H1 (cell line): ENCODE results near the gene RHOXF2B. TPM values are rescaled to one million over a fixed set of nuclear protein-coding genes. Genes with fewer than 3 reads are reported as not detected.
"Not testable (repeated sequence)": the region's sequence is repeated elsewhere in the genome, so short reads cannot be mapped to it uniquely, and the experiment has no call there.

Experiments used
- CTCF ChIA-PET: fragments of 300-600 bp; sonication (Branson Sonifier 250); formaldehyde crosslinking; loops from one replicate; lab custom pipeline; 2021; ENCODE audit not compliant: partially characterized antibody; lab: Charles Lee
- POLR2A ChIA-PET: fragments of 300-600 bp; sonication (Branson Sonifier 250); formaldehyde crosslinking; loops from one replicate; lab custom pipeline; 2021; ENCODE audit warnings: inconsistent platforms; ENCODE audit not compliant: partially characterized antibody; lab: Charles Lee
- DNase-seq, 2 experiments: peaks; one replicate each; pipeline versions ENCODE4 v3.0.0 to v3.0.0-alpha.2; 2010 to 2022; ENCODE audit warnings: low spot score in 2 of 2, low read depth in 1 of 2, mixed read lengths in 1 of 2
- FAIRE-seq: peaks from 2 replicates; lab custom pipeline; 2011; peaks lifted over from hg19 to GRCh38; lab: Jason Lieb, UNC
- H2AFZ ChIP-seq: 2 replicates; pipeline ENCODE4 v1.8.1; 2012; ENCODE audit warnings: low read length, inconsistent platforms
- H2AK5ac ChIP-seq: 2 replicates; pipeline ENCODE4 v1.6.1; 2013; ENCODE audit warnings: low read depth, low read length
- H2BK120ac ChIP-seq: replicated peaks from 2 replicates; pipeline ENCODE3; 2013; ENCODE audit warnings: low read depth, low read length, inconsistent platforms
- H2BK12ac ChIP-seq: 2 replicates; pipeline ENCODE4 v1.6.1; 2013; ENCODE audit warnings: low read depth, low read length
- H2BK15ac ChIP-seq: 2 replicates; pipeline ENCODE4 v1.6.1; 2013; ENCODE audit warnings: low read length
- H2BK20ac ChIP-seq: 2 replicates; pipeline ENCODE4 v1.6.1; 2013; ENCODE audit warnings: low read length
- H2BK5ac ChIP-seq: 2 replicates; pipeline ENCODE4 v1.6.1; 2013; ENCODE audit warnings: low read depth, low read length
- H3K14ac ChIP-seq: 2 replicates; pipeline ENCODE4 v1.6.1; 2013; ENCODE audit warnings: inconsistent platforms; ENCODE audit not compliant: insufficient read length
- H3K18ac ChIP-seq: 2 replicates; pipeline ENCODE4 v1.6.1; 2013; ENCODE audit warnings: low read length; ENCODE audit errors: extremely low read depth
- H3K23ac ChIP-seq: 2 replicates; pipeline ENCODE4 v1.6.1; 2013; ENCODE audit warnings: inconsistent platforms; ENCODE audit not compliant: insufficient read length
- H3K23me2 ChIP-seq: 2 replicates; pipeline ENCODE4 v1.6.1; 2013; ENCODE audit warnings: low read depth, low read length
- H3K27ac ChIP-seq: 2 replicates; pipeline ENCODE4 v1.6.1; 2011; ENCODE audit warnings: low read depth, low read length, inconsistent platforms
- H3K27me3 ChIP-seq, 4 experiments: replicated peaks in 1 of 4; 1 replicate in 1 of 4; 2 replicates in 3 of 4; pipeline versions ENCODE4 v1.6.1 to v1.8.1; 2011 to 2013; ENCODE audit warnings: low read length in 3 of 4, mild to moderate bottlenecking in 3 of 4, inconsistent platforms in 2 of 4, mixed read lengths in 2 of 4, moderate library complexity in 1 of 4; ENCODE audit not compliant: control insufficient read depth in 3 of 4, insufficient read depth in 3 of 4; ENCODE audit errors: extremely low read depth in 1 of 4
- H3K36me3 ChIP-seq, 4 experiments: 2 replicates each; pipeline versions ENCODE4 v1.6.1 to v1.8.1; 2011 to 2013; ENCODE audit warnings: mild to moderate bottlenecking in 4 of 4, low read length in 3 of 4, moderate library complexity in 2 of 4, control low read depth in 1 of 4, inconsistent platforms in 1 of 4; ENCODE audit not compliant: insufficient read depth in 4 of 4, control insufficient read depth in 2 of 4
- H3K4ac ChIP-seq: replicated peaks from 2 replicates; pipeline ENCODE3; 2013; ENCODE audit warnings: low read length, low read depth, mixed read lengths, inconsistent platforms; ENCODE audit not compliant: insufficient read length
- H3K4me1 ChIP-seq, 4 experiments: replicated peaks in 1 of 4; 1 replicate in 1 of 4; 2 replicates in 3 of 4; pipeline versions ENCODE4 v1.6.1 to v1.8.1; 2011 to 2013; ENCODE audit warnings: low read length in 3 of 4, inconsistent platforms in 2 of 4, mixed read lengths in 1 of 4; ENCODE audit not compliant: insufficient read depth in 4 of 4, control insufficient read depth in 3 of 4
- H3K4me2 ChIP-seq, 2 experiments: 2 replicates each; pipeline versions ENCODE4 v1.6.1 to v1.8.1; 2011 to 2013; ENCODE audit warnings: low read depth in 2 of 2, low read length in 2 of 2, control low read depth in 1 of 2, inconsistent platforms in 1 of 2, mild to moderate bottlenecking in 1 of 2; ENCODE audit not compliant: insufficient read depth in 1 of 2
- H3K4me3 ChIP-seq, 4 experiments: fragments of 200-600, 300-600 bp in 1 of 4; sonication (generic), shearing (Covaris generic), sonication (Bioruptor Twin) in 1 of 4; 2 replicates each; pipeline versions ENCODE4 v1.5.1 to v1.8.1; 2011 to 2016; ENCODE audit warnings: low read length in 4 of 4, low read depth in 3 of 4, control low read depth in 2 of 4, inconsistent platforms in 2 of 4, mild to moderate bottlenecking in 2 of 4, mixed read lengths in 1 of 4, moderate library complexity in 1 of 4; ENCODE audit not compliant: insufficient read depth in 2 of 4; ENCODE audit errors: extremely low read depth in 1 of 4
- H3K56ac ChIP-seq: replicated peaks from 2 replicates; pipeline ENCODE3; 2013; ENCODE audit warnings: low read depth, mild to moderate bottlenecking, mixed read lengths, low read length, inconsistent platforms; ENCODE audit not compliant: insufficient read length
- H3K79me1 ChIP-seq: 2 replicates; pipeline ENCODE4 v1.6.1; 2013; ENCODE audit warnings: low read depth, low read length, control low read depth
- H3K79me2 ChIP-seq, 2 experiments: 2 replicates each; pipeline versions ENCODE4 v1.6.1 to v1.8.1; 2012 to 2013; ENCODE audit warnings: low read length in 2 of 2, mild to moderate bottlenecking in 2 of 2, inconsistent platforms in 1 of 2; ENCODE audit not compliant: insufficient read depth in 2 of 2, control insufficient read depth in 1 of 2
- H3K9ac ChIP-seq, 4 experiments: replicated peaks in 1 of 4; 1 replicate in 1 of 4; 2 replicates in 3 of 4; pipeline versions ENCODE4 v1.6.1 to v1.8.1; 2011 to 2013; ENCODE audit warnings: low read depth in 3 of 4, low read length in 3 of 4, control low read depth in 2 of 4, mild to moderate bottlenecking in 2 of 4, moderate library complexity in 2 of 4, inconsistent platforms in 1 of 4; ENCODE audit errors: extremely low read depth in 1 of 4
- H3K9me3 ChIP-seq, 2 experiments: 2 replicates each; pipeline versions ENCODE4 v1.6.1 to v1.8.1; 2012 to 2013; ENCODE audit warnings: mild to moderate bottlenecking in 2 of 2, moderate library complexity in 2 of 2, control low read depth in 1 of 2, inconsistent platforms in 1 of 2, low read depth in 1 of 2, low read length in 1 of 2, mixed read lengths in 1 of 2; ENCODE audit not compliant: insufficient read depth in 2 of 2
- H4K20me1 ChIP-seq, 2 experiments: replicated peaks in 1 of 2; 2 replicates each; pipeline versions ENCODE3 to v1.8.1; 2011 to 2013; ENCODE audit warnings: inconsistent platforms in 2 of 2, low read length in 2 of 2, mild to moderate bottlenecking in 1 of 2; ENCODE audit not compliant: insufficient read depth in 2 of 2, control insufficient read depth in 1 of 2
- H4K5ac ChIP-seq: 2 replicates; pipeline ENCODE4 v1.6.1; 2013; ENCODE audit warnings: low read length, low read depth, mixed read lengths, inconsistent platforms; ENCODE audit not compliant: insufficient read length
- H4K8ac ChIP-seq: 2 replicates; pipeline ENCODE4 v1.8.0; 2013; ENCODE audit warnings: mild to moderate bottlenecking, moderate library complexity, low read length, inconsistent platforms; ENCODE audit not compliant: insufficient read depth; ENCODE audit errors: extremely low read depth
- H4K91ac ChIP-seq: replicated peaks from 2 replicates; pipeline ENCODE3; 2013; ENCODE audit warnings: low read length, mixed read lengths, inconsistent platforms; ENCODE audit not compliant: insufficient read length
- WGBS, 2 experiments: shearing (Covaris generic) in 1 of 2; methylation state at CpG; one replicate each; pipeline versions ENCODE4 v1.1.6 to v1.1.7; 2013 to 2015; ENCODE audit warnings: low lambda C conversion rate in 2 of 2, mixed read lengths in 2 of 2, inconsistent platforms in 1 of 2, low coverage in 1 of 2, missing lambda C conversion rate in 1 of 2; ENCODE audit not compliant: insufficient replicate concordance in 2 of 2, insufficient coverage in 1 of 2, insufficient read length in 1 of 2; ENCODE audit errors: extremely low coverage in 1 of 2, missing lambda C conversion rate in 1 of 2; 5-methylcytosine and 5-hydroxymethylcytosine counted together
- polyA plus RNA-seq, 7 experiments: library from polyadenylated mRNA; depleted of rRNA in 3 of 7; stranded (reverse) in 5 of 7; unstranded in 2 of 7; fragments of >200 nt in 5 of 7; fragments of 200-250 nt in 2 of 7; gene quantifications; 1 replicate in 5 of 7; 2 replicates in 1 of 7; 4 replicates in 1 of 7; pipeline versions ENCODE4 v1.2.1 to v1.2.3, GENCODE V29; 2011 to 2013; ENCODE audit warnings: missing spikeins in 2 of 7, mixed read lengths in 2 of 7
- total RNA-seq: library from RNA; stranded (reverse); fragmentation: NEBNext Ultra II Directional; extraction: Animal tissue kit (Norgen Biotek cat#: 25700); gene quantifications from 2 replicates; pipeline ENCODE4 v1.2.1, GENCODE V29; 2021

Gene RHOXF2B
- total and polyA plus RNA-seq, 2 of the 8 experiments (the other 6 are each of a cell fraction or from before 2014, with no cell fraction given), result not detected

DNA sequence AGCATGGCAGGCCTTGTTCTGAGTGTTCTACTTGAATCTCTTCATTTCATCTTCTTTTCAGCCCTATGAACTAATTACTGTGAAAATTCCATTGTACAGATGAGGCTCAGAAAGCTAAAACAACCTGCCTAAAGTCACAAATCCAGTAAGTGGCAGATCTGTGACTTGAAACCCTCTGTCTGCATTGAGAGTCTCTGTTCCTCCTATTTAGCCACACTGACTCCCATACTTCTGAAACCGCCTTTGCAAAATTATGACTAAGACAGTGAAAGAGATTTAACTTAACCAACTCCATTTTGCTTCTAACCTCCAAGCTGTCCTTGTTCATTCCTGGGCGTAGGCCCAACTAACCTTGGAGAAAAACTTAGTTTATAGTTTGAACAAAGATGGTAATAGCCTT is 35.2 kb downstream of the RHOXF2B start:
- FAIRE-seq, H3K18ac ChIP-seq, H4K5ac ChIP-seq: not testable (repeated sequence)

DNA sequence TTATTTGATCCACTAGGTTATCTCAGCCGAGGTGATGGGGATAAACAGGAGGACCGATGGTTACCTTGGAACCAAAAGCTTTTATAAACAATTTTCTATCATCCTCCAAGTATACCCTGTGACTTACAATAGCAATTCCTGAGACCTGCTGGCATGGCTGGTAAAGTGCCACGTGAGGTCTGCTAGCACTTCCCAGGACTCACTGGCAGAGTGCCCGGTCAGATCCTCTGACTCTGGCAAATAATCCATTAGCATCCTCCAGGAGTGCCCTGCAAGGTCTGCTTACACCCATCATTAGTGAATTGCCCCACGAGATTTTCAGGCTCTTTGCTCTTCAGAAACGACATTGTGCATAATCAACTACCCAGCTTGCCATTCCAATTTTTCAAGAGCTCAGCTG is 37.3 kb downstream of the RHOXF2B start:
- WGBS, 2 experiments, result no CpG with 5 or more reads among the region's 6 CpGs
- not testable (repeated sequence) for H3K9ac ChIP-seq, H4K20me1 ChIP-seq

More for the DNA sequence above, 35.2 kb downstream of the RHOXF2B start:
- H2BK120ac ChIP-seq, H3K23me2 ChIP-seq, H3K4me1 ChIP-seq, CTCF ChIA-PET, H3K9ac ChIP-seq, POLR2A ChIA-PET, H3K4me2 ChIP-seq, H3K79me2 ChIP-seq, H3K36me3 ChIP-seq, H3K27ac ChIP-seq, DNase-seq, H2AFZ ChIP-seq, H3K23ac ChIP-seq, H3K27me3 ChIP-seq, H2BK5ac ChIP-seq, H3K4me3 ChIP-seq, H4K8ac ChIP-seq, H2BK15ac ChIP-seq, H4K20me1 ChIP-seq, H3K4ac ChIP-seq, H2AK5ac ChIP-seq, H3K56ac ChIP-seq, H3K79me1 ChIP-seq, H4K91ac ChIP-seq, H2BK12ac ChIP-seq, H3K14ac ChIP-seq, H3K9me3 ChIP-seq, H2BK20ac ChIP-seq: not testable (repeated sequence)
- WGBS, 2 experiments, result no CpG with 5 or more reads among the region's 2 CpGs

More for the DNA sequence above, 37.3 kb downstream of the RHOXF2B start:
- H3K4me2 ChIP-seq, H3K27ac ChIP-seq, CTCF ChIA-PET, H3K4me3 ChIP-seq, DNase-seq, H3K14ac ChIP-seq, H2BK12ac ChIP-seq, H2BK20ac ChIP-seq, H2BK120ac ChIP-seq, H2BK5ac ChIP-seq, POLR2A ChIA-PET, H3K23me2 ChIP-seq, H3K9me3 ChIP-seq, H2BK15ac ChIP-seq, FAIRE-seq, H3K79me1 ChIP-seq, H2AFZ ChIP-seq, H3K56ac ChIP-seq, H3K27me3 ChIP-seq, H3K18ac ChIP-seq, H3K23ac ChIP-seq, H3K4ac ChIP-seq, H4K5ac ChIP-seq, H3K4me1 ChIP-seq, H3K36me3 ChIP-seq, H4K8ac ChIP-seq, H2AK5ac ChIP-seq, H4K91ac ChIP-seq, H3K79me2 ChIP-seq: not testable (repeated sequence)
